ENCODE data around the gene EXOC3L1.

GRCh38 chr16:67163999-67164558, 25.9 kb downstream of the EXOC3L1 start:
- no peak for TF ChIP-seq CTCF (conservative IDR thresholded peaks at IDR 0.05 in 1 of 2, IDR thresholded peaks at IDR 0.05 in 1 of 2; ENCODE audit: low read depth in 1 of 2, low read length in 2 of 2)
- no peak for TF ChIP-seq EZH2 (IDR thresholded peaks at IDR 0.05; ENCODE audit: low read length, missing control alignments)

Measured in fibroblast of lung (primary cell).